Endodermal cell (in vitro differentiated cells): ENCODE data around the gene APOH. TPM values are rescaled to one million over a fixed set of nuclear protein-coding genes. Genes with fewer than 3 reads are reported as not detected.

Source experiments
- DNase-seq: peaks from one replicate; pipeline ENCODE4 v3.0.0-alpha.2; 2017
- H3K27ac ChIP-seq: 2 replicates; pipeline ENCODE4 v1.5.1; 2013; ENCODE audit warnings: mild to moderate bottlenecking, low read depth, low read length, moderate library complexity
- H3K27me3 ChIP-seq: 2 replicates; pipeline ENCODE4 v1.6.1; 2013; ENCODE audit warnings: mild to moderate bottlenecking, low read length, moderate library complexity; ENCODE audit not compliant: insufficient read depth, control insufficient read depth, poor library complexity, severe bottlenecking
- H3K36me3 ChIP-seq: 2 replicates; pipeline ENCODE4 v1.7.0; 2013; ENCODE audit warnings: mild to moderate bottlenecking, low read length, moderate library complexity; ENCODE audit not compliant: control insufficient read depth, insufficient read depth
- H3K4me1 ChIP-seq: one replicate; pipeline ENCODE4 v1.7.0; 2013; ENCODE audit warnings: low read length; ENCODE audit not compliant: control insufficient read depth, insufficient read depth
- H3K4me3 ChIP-seq: 2 replicates; pipeline ENCODE4 v1.5.1; 2013; ENCODE audit warnings: mild to moderate bottlenecking, low read length, moderate library complexity
- H3K9ac ChIP-seq: 2 replicates; pipeline ENCODE4 v1.6.1; 2013; ENCODE audit warnings: mild to moderate bottlenecking, low read length, moderate library complexity; ENCODE audit not compliant: poor library complexity, severe bottlenecking; ENCODE audit errors: extremely low read depth
- H3K9me3 ChIP-seq: 2 replicates; pipeline ENCODE4 v1.6.1; 2013; ENCODE audit warnings: mild to moderate bottlenecking, low read length, moderate library complexity; ENCODE audit not compliant: control insufficient read depth
- H3K27ac Mint-ChIP-seq: 2 replicates; pipeline ENCODE4 v1.8.0; 2020; ENCODE audit warnings: mixed read lengths
- H3K27me3 Mint-ChIP-seq: 2 replicates; pipeline ENCODE4 v1.8.0; 2021; ENCODE audit warnings: mild to moderate bottlenecking, mixed read lengths; ENCODE audit not compliant: insufficient read depth
- H3K36me3 Mint-ChIP-seq: 2 replicates; pipeline ENCODE4 v1.8.0; 2020; ENCODE audit warnings: low read depth, mixed read lengths
- H3K4me1 Mint-ChIP-seq: 2 replicates; pipeline ENCODE4 v1.8.0; 2020; ENCODE audit warnings: mixed read lengths
- H3K4me3 Mint-ChIP-seq: 2 replicates; pipeline ENCODE4 v1.8.0; 2020; ENCODE audit warnings: mild to moderate bottlenecking, moderate library complexity, mixed read lengths
- H3K9me3 Mint-ChIP-seq: 2 replicates; pipeline ENCODE4 v1.8.0; 2020; ENCODE audit warnings: mild to moderate bottlenecking, mixed read lengths
- WGBS, 2 experiments: methylation state at CpG; one replicate each; pipeline versions ENCODE4 v1.1.5 to v1.1.7; 2013; ENCODE audit warnings: missing lambda C conversion rate in 2 of 2, mixed read lengths in 1 of 2; ENCODE audit not compliant: insufficient coverage in 1 of 2, insufficient read length in 1 of 2; 5-methylcytosine and 5-hydroxymethylcytosine counted together
- total RNA-seq, 2 donors: library from RNA; stranded (reverse); fragmentation: NEBNext Ultra II Directional in 1 of 2; extraction: Animal tissue kit (Norgen Biotek cat#: 25700) in 1 of 2; gene quantifications; 2 replicates in 1 of 2; 3 replicates in 1 of 2; pipeline ENCODE4 v1.2.1, GENCODE V29; 2021
- TF ChIP-seq, protein P1 (sequence below): fragments of 200-600 bp; sonication (generic); conservative IDR thresholded peaks from 2 replicates; pipeline ENCODE4 v1.5.0; 2021; ENCODE audit warnings: antibody characterized with exemption, mild to moderate bottlenecking

Gene APOH
- total RNA-seq, 2 donors from 2014 or later, result not detected

DNA sequence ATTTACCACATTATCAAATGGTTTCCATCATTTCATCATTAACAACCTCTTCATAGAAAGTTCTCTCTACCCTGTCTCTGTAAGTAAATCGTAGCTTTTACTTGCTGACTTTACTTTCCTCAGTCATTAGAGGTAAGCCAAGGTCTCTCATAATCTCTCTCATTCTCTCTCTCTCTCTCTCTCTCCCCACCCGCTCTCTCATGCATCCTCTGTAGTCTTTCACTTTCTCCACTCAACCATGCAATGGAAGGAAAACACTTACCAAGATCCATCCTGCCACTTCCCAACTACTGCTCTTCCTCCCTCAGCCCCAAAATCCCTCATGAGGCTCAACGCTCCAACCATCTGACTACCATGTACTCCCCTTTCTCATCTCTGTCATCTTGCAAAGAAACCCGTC lies 43.4 kb downstream of the APOH start:
- no peak overlapping the region for H3K4me3 Mint-ChIP-seq
- no peaks in the 10 kb centered on the region for H3K27me3 ChIP-seq
- no peaks in the 10 kb centered on the region for H3K9me3 ChIP-seq
- H3K27ac Mint-ChIP-seq, result no peak overlapping the region
- 92 to 96% methylated on average over 4 of the region's 4 CpGs for WGBS, 2 experiments
- H3K4me1 ChIP-seq, result no peaks in the 10 kb centered on the region
- H3K36me3 Mint-ChIP-seq, result peaks cover 9% of the 10 kb centered on the region
- no peaks in the 10 kb centered on the region for H3K9me3 Mint-ChIP-seq
- no peak overlapping the region for H3K27ac ChIP-seq
- peaks cover 23% of the 10 kb centered on the region for H3K36me3 ChIP-seq
- no peak overlapping the region for H3K4me3 ChIP-seq
- H3K4me1 Mint-ChIP-seq, result peaks cover 2% of the 10 kb centered on the region
- no peak overlapping the region for H3K9ac ChIP-seq
- TF ChIP-seq, protein P1, sequence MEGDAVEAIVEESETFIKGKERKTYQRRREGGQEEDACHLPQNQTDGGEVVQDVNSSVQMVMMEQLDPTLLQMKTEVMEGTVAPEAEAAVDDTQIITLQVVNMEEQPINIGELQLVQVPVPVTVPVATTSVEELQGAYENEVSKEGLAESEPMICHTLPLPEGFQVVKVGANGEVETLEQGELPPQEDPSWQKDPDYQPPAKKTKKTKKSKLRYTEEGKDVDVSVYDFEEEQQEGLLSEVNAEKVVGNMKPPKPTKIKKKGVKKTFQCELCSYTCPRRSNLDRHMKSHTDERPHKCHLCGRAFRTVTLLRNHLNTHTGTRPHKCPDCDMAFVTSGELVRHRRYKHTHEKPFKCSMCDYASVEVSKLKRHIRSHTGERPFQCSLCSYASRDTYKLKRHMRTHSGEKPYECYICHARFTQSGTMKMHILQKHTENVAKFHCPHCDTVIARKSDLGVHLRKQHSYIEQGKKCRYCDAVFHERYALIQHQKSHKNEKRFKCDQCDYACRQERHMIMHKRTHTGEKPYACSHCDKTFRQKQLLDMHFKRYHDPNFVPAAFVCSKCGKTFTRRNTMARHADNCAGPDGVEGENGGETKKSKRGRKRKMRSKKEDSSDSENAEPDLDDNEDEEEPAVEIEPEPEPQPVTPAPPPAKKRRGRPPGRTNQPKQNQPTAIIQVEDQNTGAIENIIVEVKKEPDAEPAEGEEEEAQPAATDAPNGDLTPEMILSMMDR, result no peak
- no peak for DNase-seq
- H3K27me3 Mint-ChIP-seq, result no peaks in the 10 kb centered on the region

DNA sequence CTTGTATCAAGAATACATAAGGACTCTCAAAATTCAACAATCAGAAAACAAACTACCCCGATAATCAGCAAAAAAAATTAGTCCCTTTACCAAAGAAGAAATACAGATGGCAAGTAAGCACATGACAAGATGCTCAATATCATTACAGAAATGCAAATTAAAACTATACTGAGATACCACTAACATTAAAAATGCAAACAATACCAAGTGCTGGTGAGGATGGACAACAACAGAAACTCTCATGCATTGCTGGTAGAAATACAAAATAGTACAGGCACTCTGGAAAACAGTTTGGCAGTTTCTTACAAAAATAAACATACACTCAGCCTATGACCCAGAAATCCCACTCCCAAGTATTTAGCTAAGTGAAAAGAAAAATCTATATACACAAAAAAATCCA lies 44.8 kb downstream of the APOH start:
- no peak overlapping the region for H3K27ac ChIP-seq
- H3K4me3 Mint-ChIP-seq, result no peak overlapping the region

DNA sequence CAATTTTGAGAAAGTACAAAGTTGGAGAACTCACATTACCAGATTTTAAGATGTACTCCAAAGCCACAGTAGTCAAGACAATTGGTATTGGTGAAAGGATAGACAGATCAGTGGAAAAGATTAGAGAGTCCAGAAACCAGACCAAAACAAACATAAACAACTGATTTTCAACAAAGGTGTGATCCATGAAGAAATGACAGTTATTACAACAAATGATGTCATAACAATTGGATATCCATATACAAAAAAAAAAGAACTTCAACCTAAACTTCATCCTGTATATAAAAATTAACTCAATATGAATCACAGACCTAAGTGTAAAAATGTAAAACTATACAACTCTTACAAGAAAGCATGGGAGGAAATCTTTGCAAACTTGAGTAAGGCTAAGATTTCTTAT lies 45.7 kb downstream of the APOH start:
- Mint-ChIP-seq H3K27ac (no peak overlapping the region), H3K36me3 (peaks cover 21% of the 10 kb centered on the region), H3K4me3 (no peak overlapping the region), H3K9me3 (no peaks in the 10 kb centered on the region), H3K4me1 (peaks cover 1% of the 10 kb centered on the region), H3K27me3 (no peaks in the 10 kb centered on the region)
- H3K4me1 ChIP-seq, result no peaks in the 10 kb centered on the region
- no peak for DNase-seq
- H3K27ac ChIP-seq, result no peak overlapping the region
- no peaks in the 10 kb centered on the region for H3K9me3 ChIP-seq
- peaks cover 33% of the 10 kb centered on the region for H3K36me3 ChIP-seq
- TF ChIP-seq, protein P1, result no peak
- H3K4me3 ChIP-seq, result no peak overlapping the region
- no peak overlapping the region for H3K9ac ChIP-seq
- no peaks in the 10 kb centered on the region for H3K27me3 ChIP-seq

More for the DNA sequence above, 44.8 kb downstream of the APOH start:
- WGBS, 2 experiments, result 92% methylated on average over 1 of the region's 1 CpG; no CpG with 5 or more reads in 1 of the 2 experiments
- H3K27ac Mint-ChIP-seq, result no peak overlapping the region
- no peaks in the 10 kb centered on the region for H3K9me3 Mint-ChIP-seq
- TF ChIP-seq, protein P1, result no peak
- DNase-seq, result no peak
- no peaks in the 10 kb centered on the region for H3K27me3 ChIP-seq
- H3K36me3 ChIP-seq, result peaks cover 36% of the 10 kb centered on the region
- H3K4me3 ChIP-seq, result no peak overlapping the region
- no peaks in the 10 kb centered on the region for H3K27me3 Mint-ChIP-seq
- peaks cover 1% of the 10 kb centered on the region for H3K4me1 Mint-ChIP-seq
- no peaks in the 10 kb centered on the region for H3K9me3 ChIP-seq
- H3K9ac ChIP-seq, result no peak overlapping the region
- H3K36me3 Mint-ChIP-seq, result peaks cover 16% of the 10 kb centered on the region
- no peaks in the 10 kb centered on the region for H3K4me1 ChIP-seq
